ENCODE results near the gene VPS37B.

VPS37B gene

GRCh38 chr12:122937622-122938091 is 41.7 kb upstream of the VPS37B start:
- no peak for DNase-seq (ENCODE audit: low read depth)
- TF ChIP-seq CTCF (conservative IDR thresholded peaks at IDR 0.05; ENCODE audit: low read depth, low read length) = no peak
- H3K4me3 ChIP-seq (ENCODE audit: low read depth, low read length) = no peak overlapping the region

- no peak for DNase-seq (ENCODE audit: low read depth)
- H3K4me3 ChIP-seq (ENCODE audit: low read depth, low read length) = no peak overlapping the region
- no peak for TF ChIP-seq CTCF (conservative IDR thresholded peaks at IDR 0.05; ENCODE audit: low read depth, low read length)
Measured at GRCh38 chr12:122935318-122935717, 39.4 kb upstream of the VPS37B start.

GRCh38 chr12:122934722-122935121 is 38.8 kb upstream of the VPS37B start:
- no peak for TF ChIP-seq CTCF (conservative IDR thresholded peaks at IDR 0.05; ENCODE audit: low read depth, low read length)
- no peak overlapping the region for H3K4me3 ChIP-seq (ENCODE audit: low read depth, low read length)
- DNase-seq (ENCODE audit: low read depth) = no peak

- H3K4me3 ChIP-seq (ENCODE audit: low read depth, low read length) = no peak overlapping the region
- no peak for TF ChIP-seq CTCF (conservative IDR thresholded peaks at IDR 0.05; ENCODE audit: low read depth, low read length)
- DNase-seq (ENCODE audit: low read depth) = no peak
Measured at GRCh38 chr12:122932207-122932606, 36.3 kb upstream of the VPS37B start.

GRCh38 chr12:122929812-122930211 is 33.9 kb upstream of the VPS37B start:
- H3K4me3 ChIP-seq (ENCODE audit: low read depth, low read length) = no peak overlapping the region
- TF ChIP-seq CTCF (conservative IDR thresholded peaks at IDR 0.05; ENCODE audit: low read depth, low read length) = no peak
- DNase-seq (ENCODE audit: low read depth) = no peak

GRCh38 chr12:122929148-122929538 is 33.2 kb upstream of the VPS37B start:
- DNase-seq (ENCODE audit: low read depth) = no peak
- no peak for TF ChIP-seq CTCF (conservative IDR thresholded peaks at IDR 0.05; ENCODE audit: low read depth, low read length)
- no peak overlapping the region for H3K4me3 ChIP-seq (ENCODE audit: low read depth, low read length)

GRCh38 chr12:122928404-122929147 is 32.7 kb upstream of the VPS37B start:
- no peak for TF ChIP-seq CTCF (conservative IDR thresholded peaks at IDR 0.05; ENCODE audit: low read depth, low read length)
- H3K4me3 ChIP-seq (ENCODE audit: low read depth, low read length) = no peak overlapping the region
- DNase-seq (ENCODE audit: low read depth) = no peak

All from choroid plexus epithelial cell (primary cell).